Central memory CD4-positive, alpha-beta T cell (primary cell): Measurements from ENCODE around the gene MTNR1A.

Source experiments
- DNase-seq: peaks from one replicate; pipeline ENCODE4 v3.0.0; 2022

Gene MTNR1A

GRCh38 chr4:186485561-186486062 lies 69.8 kb downstream of the MTNR1A start:
- no peak for DNase-seq

- DNase-seq, result no peak
Measured at GRCh38 chr4:186485150-186485549, 70.2 kb downstream of the MTNR1A start.

- DNase-seq, result no peak
Measured at GRCh38 chr4:186483656-186484055, 71.7 kb downstream of the MTNR1A start.
